Tibial artery (tissue), 4 donors: ENCODE data around the gene RELL1.

ENCODE experiments used
- DNase-seq, 2 donors: peaks; one replicate each; pipeline ENCODE4 v3.0.0-alpha.2; 2019
- H3K27ac ChIP-seq, 2 donors: fragments of 200-600 bp; sonication (generic) in 1 of 2; 1 replicate in 1 of 2; 2 replicates in 1 of 2; pipeline ENCODE4 v1.5.1; 2018 to 2019; ENCODE audit warnings: mild to moderate bottlenecking in 1 of 2
- H3K27me3 ChIP-seq, 2 donors: fragments of 200-600 bp; sonication (generic) in 1 of 2; one replicate each; pipeline versions ENCODE4 v1.5.1 to v1.6.0; 2016 to 2019
- H3K36me3 ChIP-seq, 3 donors: fragments of 200-600 bp; sonication (generic) in 2 of 3; one replicate each; pipeline ENCODE4 v1.5.1; 2016 to 2019; ENCODE audit warnings: mild to moderate bottlenecking in 2 of 3
- H3K4me1 ChIP-seq, 4 donors: fragments of 200-600 bp; sonication (generic) in 2 of 4; 1 replicate in 3 of 4; 2 replicates in 1 of 4; pipeline ENCODE4 v1.5.1; 2016 to 2019
- H3K4me3 ChIP-seq, 2 donors: fragments of 200-600 bp; sonication (generic) in 1 of 2; 1 replicate in 1 of 2; 2 replicates in 1 of 2; pipeline ENCODE4 v1.5.1; 2018 to 2019; ENCODE audit warnings: mild to moderate bottlenecking in 2 of 2
- H3K9me3 ChIP-seq, 3 donors: fragments of 200-600 bp; sonication (generic) in 1 of 3; one replicate each; pipeline ENCODE4 v1.5.1; 2016 to 2019
- CTCF ChIP-seq, 2 experiments: fragments of 200-600 bp in 1 of 2; fragments of 450-650 bp in 1 of 2; IDR thresholded peaks; one replicate each; pipeline ENCODE4 v1.5.1; 2017 to 2019; ENCODE audit warnings: antibody characterized with exemption in 2 of 2, mild to moderate bottlenecking in 1 of 2, moderate library complexity in 1 of 2
- intact Hi-C: fragments of 100-400 bp; cut with DNase I; formaldehyde crosslinking; loops from one replicate; pipeline ENCODE4 v1.15.0; 2023; ENCODE audit warnings: low total_unique reads

RELL1 gene

GRCh38 chr4:37661772-37662171 lies 24.4 kb downstream of the RELL1 start:
- intact Hi-C loops, result no loop called here
- Histone ChIP-seq H3K36me3 (peaks cover 0 to 3% (median 0%) of the 10 kb centered on the region in 3 donors), H3K4me3 (no peak overlapping the region), H3K27me3 (no peaks in the 10 kb centered on the region), H3K4me1 (peaks cover 0 to 59% (median 38%) of the 10 kb centered on the region in 4 donors), H3K27ac (peak overlapping the region in 1 of 2 donors; percentile 63), H3K9me3 (peaks cover 0 to 1% (median 0%) of the 10 kb centered on the region in 3 donors)
- TF ChIP-seq CTCF (IDR thresholded peaks at IDR 0.05), result no peak
- no peak for DNase-seq

- H3K4me3 ChIP-seq, result no peak overlapping the region
- peaks cover 0 to 11% (median 0%) of the 10 kb centered on the region in 3 donors for H3K9me3 ChIP-seq
- peaks cover 0 to 3% (median 0%) of the 10 kb centered on the region in 3 donors for H3K36me3 ChIP-seq
- no peak overlapping the region for H3K27ac ChIP-seq
- H3K4me1 ChIP-seq, result peaks cover 0 to 38% (median 17%) of the 10 kb centered on the region in 4 donors
- no peak for DNase-seq
- intact Hi-C loops, result no loop called here
- no peaks in the 10 kb centered on the region for H3K27me3 ChIP-seq
- TF ChIP-seq CTCF (IDR thresholded peaks at IDR 0.05), result no peak
Measured at GRCh38 chr4:37659696-37660095, 26.5 kb downstream of the RELL1 start.

- H3K9me3 ChIP-seq, result peaks cover 0 to 11% (median 0%) of the 10 kb centered on the region in 3 donors
- intact Hi-C loops, result no loop called here
- H3K4me1 ChIP-seq, result peaks cover 0 to 7% (median under 1%) of the 10 kb centered on the region in 4 donors
Measured at GRCh38 chr4:37656649-37657048, 29.5 kb downstream of the RELL1 start.

GRCh38 chr4:37653601-37654000 lies 32.6 kb downstream of the RELL1 start:
- Histone ChIP-seq H3K9me3 (peaks cover 0 to 11% (median 0%) of the 10 kb centered on the region in 3 donors), H3K4me3 (no peak overlapping the region), H3K36me3 (peaks cover 0 to 3% (median 0%) of the 10 kb centered on the region in 3 donors), H3K27me3 (no peaks in the 10 kb centered on the region), H3K4me1 (no peaks in the 10 kb centered on the region), H3K27ac (no peak overlapping the region)
- no peak for TF ChIP-seq CTCF (IDR thresholded peaks at IDR 0.05)
- no peak for DNase-seq
- intact Hi-C loops, result no loop called here

More at GRCh38 chr4:37656649-37657048, 29.5 kb downstream of the RELL1 start:
- DNase-seq, result no peak
- Histone ChIP-seq H3K27ac (no peak overlapping the region), H3K27me3 (no peaks in the 10 kb centered on the region), H3K36me3 (peaks cover 0 to 3% (median 0%) of the 10 kb centered on the region in 3 donors), H3K4me3 (no peak overlapping the region)
- no peak for TF ChIP-seq CTCF (IDR thresholded peaks at IDR 0.05)

GRCh38 chr4:37652747-37653527 lies 33.2 kb downstream of the RELL1 start:
- TF ChIP-seq CTCF (IDR thresholded peaks at IDR 0.05), result no peak
- DNase-seq, result no peak
- Histone ChIP-seq H3K4me1 (peaks cover 0 to 6% (median 2%) of the 10 kb centered on the region in 4 donors), H3K36me3 (peaks cover 0 to 3% (median 0%) of the 10 kb centered on the region in 3 donors), H3K27me3 (no peaks in the 10 kb centered on the region), H3K4me3 (no peak overlapping the region), H3K9me3 (peaks cover 0 to 11% (median 0%) of the 10 kb centered on the region in 3 donors), H3K27ac (no peak overlapping the region)
- intact Hi-C loops, result no loop called here
